NB4 (cell line): ENCODE results near the gene ALCAM.
A peak's percentile ranks its signal among the peaks of the same experiment; 100 is the strongest.

ENCODE experiments used
- DNase-seq: peaks from one replicate; pipeline ENCODE4 v3.0.0; 2010; ENCODE audit warnings: low read depth
- H3K4me3 ChIP-seq: one replicate; pipeline ENCODE4 v1.5.1; 2011; ENCODE audit warnings: mild to moderate bottlenecking, low read depth, low read length, moderate library complexity
- MAX ChIP-seq: IDR thresholded peaks from 2 replicates; pipeline ENCODE4 v1.6.1; 2011; ENCODE audit warnings: low read depth, low read length
- MYC ChIP-seq: IDR thresholded peaks from 2 replicates; pipeline ENCODE4 v1.6.1; 2011; ENCODE audit warnings: low read depth, low read length
- POLR2A ChIP-seq: IDR thresholded peaks from 2 replicates; pipeline ENCODE4 v1.6.1; 2011; ENCODE audit warnings: mild to moderate bottlenecking; ENCODE audit not compliant: insufficient read length; ENCODE audit errors: extremely low read depth
- TF ChIP-seq, protein P1 (sequence below): IDR thresholded peaks from one replicate; pipeline ENCODE4 v1.5.1; 2012; ENCODE audit warnings: low read depth, low read length

Gene ALCAM

DNA sequence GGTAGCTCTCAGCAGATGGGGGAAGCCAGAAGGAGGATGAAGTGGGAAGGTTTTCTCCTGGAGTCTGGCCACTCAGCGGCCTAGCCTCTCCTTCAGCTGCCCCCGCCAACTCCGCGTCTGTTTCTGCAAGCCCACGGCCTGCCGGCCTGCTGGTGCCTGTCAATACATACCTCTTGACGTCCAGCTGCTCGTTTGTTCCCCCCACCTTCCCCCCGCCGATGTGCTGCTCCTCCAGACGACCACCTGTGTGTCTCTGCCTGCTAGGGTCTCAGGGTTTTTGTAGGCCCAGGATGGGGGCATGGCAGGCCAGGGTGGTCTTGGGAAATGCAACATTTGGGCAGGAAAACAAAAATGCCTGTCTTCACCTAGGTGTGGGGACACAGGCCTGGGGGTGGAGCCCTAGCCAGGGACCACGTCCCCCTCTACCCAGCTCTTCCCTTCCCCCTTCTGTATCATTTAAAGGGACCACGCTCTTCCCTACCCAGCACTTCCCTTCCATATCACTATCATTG lies 137.8 kb downstream of the ALCAM start:
- no peak overlapping the region for H3K4me3 ChIP-seq
- no peak for DNase-seq
- TF ChIP-seq POLR2A (no peak), MYC (no peak), MAX (no peak)
- TF ChIP-seq, protein P1, sequence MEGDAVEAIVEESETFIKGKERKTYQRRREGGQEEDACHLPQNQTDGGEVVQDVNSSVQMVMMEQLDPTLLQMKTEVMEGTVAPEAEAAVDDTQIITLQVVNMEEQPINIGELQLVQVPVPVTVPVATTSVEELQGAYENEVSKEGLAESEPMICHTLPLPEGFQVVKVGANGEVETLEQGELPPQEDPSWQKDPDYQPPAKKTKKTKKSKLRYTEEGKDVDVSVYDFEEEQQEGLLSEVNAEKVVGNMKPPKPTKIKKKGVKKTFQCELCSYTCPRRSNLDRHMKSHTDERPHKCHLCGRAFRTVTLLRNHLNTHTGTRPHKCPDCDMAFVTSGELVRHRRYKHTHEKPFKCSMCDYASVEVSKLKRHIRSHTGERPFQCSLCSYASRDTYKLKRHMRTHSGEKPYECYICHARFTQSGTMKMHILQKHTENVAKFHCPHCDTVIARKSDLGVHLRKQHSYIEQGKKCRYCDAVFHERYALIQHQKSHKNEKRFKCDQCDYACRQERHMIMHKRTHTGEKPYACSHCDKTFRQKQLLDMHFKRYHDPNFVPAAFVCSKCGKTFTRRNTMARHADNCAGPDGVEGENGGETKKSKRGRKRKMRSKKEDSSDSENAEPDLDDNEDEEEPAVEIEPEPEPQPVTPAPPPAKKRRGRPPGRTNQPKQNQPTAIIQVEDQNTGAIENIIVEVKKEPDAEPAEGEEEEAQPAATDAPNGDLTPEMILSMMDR: no peak

DNA sequence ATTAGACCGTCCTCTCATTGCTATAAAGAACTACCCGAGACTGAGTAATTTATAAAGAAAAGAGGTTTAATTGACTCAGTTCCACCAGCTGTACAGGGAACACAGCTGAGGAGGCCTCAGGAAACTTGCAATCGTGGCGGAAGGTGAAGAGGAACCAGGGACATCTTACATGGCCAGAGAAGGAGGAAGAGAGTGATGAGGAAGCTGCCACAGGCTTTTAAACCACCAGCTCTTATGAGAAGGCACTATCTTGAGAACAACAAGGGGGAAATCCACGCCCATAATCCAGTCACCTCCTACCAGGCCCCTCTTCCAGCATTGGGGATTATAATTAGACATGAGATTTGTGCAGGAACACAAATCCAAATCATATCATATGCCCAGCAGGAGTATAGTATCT lies 138.5 kb downstream of the ALCAM start:
- DNase-seq: peak; percentile 30
- TF ChIP-seq, protein P1: no peak
- TF ChIP-seq POLR2A: no peak
- TF ChIP-seq MAX: no peak
- TF ChIP-seq MYC: no peak
- H3K4me3 ChIP-seq: no peak overlapping the region

DNA sequence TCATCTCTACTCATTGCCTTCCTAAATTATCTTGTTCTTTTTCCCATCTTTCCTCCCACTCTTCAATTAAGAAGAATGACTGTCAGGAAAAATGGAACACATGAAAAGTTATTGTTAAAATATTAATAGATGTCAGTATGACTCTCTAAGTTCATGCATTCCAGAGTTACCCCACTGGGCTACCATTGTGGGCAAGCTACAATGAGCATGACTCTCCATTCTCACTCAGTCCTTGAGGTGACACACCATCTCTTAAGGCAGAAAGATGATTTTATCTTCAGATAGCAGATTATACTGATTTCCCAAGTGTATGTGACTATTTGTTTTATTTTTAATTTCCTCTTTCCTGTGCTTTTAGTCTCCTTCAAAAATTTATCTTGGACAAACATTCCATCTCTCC lies 144.3 kb downstream of the ALCAM start:
- DNase-seq: no peak
- no peak for TF ChIP-seq POLR2A
- TF ChIP-seq, protein P1: no peak
- TF ChIP-seq MYC: no peak
- no peak for TF ChIP-seq MAX

GRCh38 chr3:105512061-105512460 lies 145.4 kb downstream of the ALCAM start:
- TF ChIP-seq MAX (no peak), POLR2A (no peak), MYC (no peak)
- TF ChIP-seq, protein P1: no peak
- H3K4me3 ChIP-seq: no peak overlapping the region
- no peak for DNase-seq

More for the DNA sequence above, 144.3 kb downstream of the ALCAM start:
- H3K4me3 ChIP-seq: no peak overlapping the region

DNA sequence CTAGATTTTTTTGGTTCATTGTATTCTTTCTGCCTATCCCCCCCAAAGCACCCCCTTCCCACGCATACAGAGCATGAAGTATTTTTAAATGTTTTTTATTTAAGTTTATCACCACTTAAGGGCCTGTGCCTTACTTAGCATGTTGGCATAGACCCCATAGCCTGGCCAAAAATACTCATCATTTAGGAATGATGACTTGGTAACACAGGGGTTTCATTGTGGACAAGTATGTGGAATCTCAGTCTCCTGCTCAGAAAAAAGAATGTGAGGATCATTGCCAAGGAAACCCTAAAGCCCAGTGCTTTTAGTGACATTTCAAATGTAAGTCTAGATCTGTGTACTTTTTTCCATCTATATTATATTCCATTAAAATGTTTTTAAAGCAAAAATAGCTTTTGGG lies 146.3 kb downstream of the ALCAM start:
- H3K4me3 ChIP-seq: no peak overlapping the region
- no peak for DNase-seq
- TF ChIP-seq, protein P1: no peak
- TF ChIP-seq POLR2A (no peak), MAX (no peak), MYC (no peak)
